H1 (cell line): ENCODE data around the gene C3orf52. TPM values are rescaled to one million over a fixed set of nuclear protein-coding genes. Genes with fewer than 3 reads are reported as not detected.

Experiments
- CTCF ChIA-PET: fragments of 300-600 bp; sonication (Branson Sonifier 250); formaldehyde crosslinking; loops from one replicate; lab custom pipeline; 2021; ENCODE audit not compliant: partially characterized antibody; lab: Charles Lee
- POLR2A ChIA-PET: fragments of 300-600 bp; sonication (Branson Sonifier 250); formaldehyde crosslinking; loops from one replicate; lab custom pipeline; 2021; ENCODE audit warnings: inconsistent platforms; ENCODE audit not compliant: partially characterized antibody; lab: Charles Lee
- DNase-seq, 2 experiments: peaks; one replicate each; pipeline versions ENCODE4 v3.0.0 to v3.0.0-alpha.2; 2010 to 2022; ENCODE audit warnings: low spot score in 2 of 2, low read depth in 1 of 2, mixed read lengths in 1 of 2
- FAIRE-seq: peaks from 2 replicates; lab custom pipeline; 2011; peaks lifted over from hg19 to GRCh38; lab: Jason Lieb, UNC
- H2AFZ ChIP-seq: 2 replicates; pipeline ENCODE4 v1.8.1; 2012; ENCODE audit warnings: low read length, inconsistent platforms
- H2AK5ac ChIP-seq: 2 replicates; pipeline ENCODE4 v1.6.1; 2013; ENCODE audit warnings: low read depth, low read length
- H2BK120ac ChIP-seq: replicated peaks from 2 replicates; pipeline ENCODE3; 2013; ENCODE audit warnings: low read depth, low read length, inconsistent platforms
- H2BK12ac ChIP-seq: 2 replicates; pipeline ENCODE4 v1.6.1; 2013; ENCODE audit warnings: low read depth, low read length
- H2BK15ac ChIP-seq: 2 replicates; pipeline ENCODE4 v1.6.1; 2013; ENCODE audit warnings: low read length
- H2BK20ac ChIP-seq: 2 replicates; pipeline ENCODE4 v1.6.1; 2013; ENCODE audit warnings: low read length
- H2BK5ac ChIP-seq: 2 replicates; pipeline ENCODE4 v1.6.1; 2013; ENCODE audit warnings: low read depth, low read length
- H3K14ac ChIP-seq: 2 replicates; pipeline ENCODE4 v1.6.1; 2013; ENCODE audit warnings: inconsistent platforms; ENCODE audit not compliant: insufficient read length
- H3K18ac ChIP-seq: 2 replicates; pipeline ENCODE4 v1.6.1; 2013; ENCODE audit warnings: low read length; ENCODE audit errors: extremely low read depth
- H3K23ac ChIP-seq: 2 replicates; pipeline ENCODE4 v1.6.1; 2013; ENCODE audit warnings: inconsistent platforms; ENCODE audit not compliant: insufficient read length
- H3K23me2 ChIP-seq: 2 replicates; pipeline ENCODE4 v1.6.1; 2013; ENCODE audit warnings: low read depth, low read length
- H3K27ac ChIP-seq: 2 replicates; pipeline ENCODE4 v1.6.1; 2011; ENCODE audit warnings: low read depth, low read length, inconsistent platforms
- H3K27me3 ChIP-seq, 4 experiments: replicated peaks in 1 of 4; 1 replicate in 1 of 4; 2 replicates in 3 of 4; pipeline versions ENCODE4 v1.6.1 to v1.8.1; 2011 to 2013; ENCODE audit warnings: low read length in 3 of 4, mild to moderate bottlenecking in 3 of 4, inconsistent platforms in 2 of 4, mixed read lengths in 2 of 4, moderate library complexity in 1 of 4; ENCODE audit not compliant: control insufficient read depth in 3 of 4, insufficient read depth in 3 of 4; ENCODE audit errors: extremely low read depth in 1 of 4
- H3K36me3 ChIP-seq, 4 experiments: 2 replicates each; pipeline versions ENCODE4 v1.6.1 to v1.8.1; 2011 to 2013; ENCODE audit warnings: mild to moderate bottlenecking in 4 of 4, low read length in 3 of 4, moderate library complexity in 2 of 4, control low read depth in 1 of 4, inconsistent platforms in 1 of 4; ENCODE audit not compliant: insufficient read depth in 4 of 4, control insufficient read depth in 2 of 4
- H3K4ac ChIP-seq: replicated peaks from 2 replicates; pipeline ENCODE3; 2013; ENCODE audit warnings: low read length, low read depth, mixed read lengths, inconsistent platforms; ENCODE audit not compliant: insufficient read length
- H3K4me1 ChIP-seq, 4 experiments: replicated peaks in 1 of 4; 1 replicate in 1 of 4; 2 replicates in 3 of 4; pipeline versions ENCODE4 v1.6.1 to v1.8.1; 2011 to 2013; ENCODE audit warnings: low read length in 3 of 4, inconsistent platforms in 2 of 4, mixed read lengths in 1 of 4; ENCODE audit not compliant: insufficient read depth in 4 of 4, control insufficient read depth in 3 of 4
- H3K4me2 ChIP-seq, 2 experiments: 2 replicates each; pipeline versions ENCODE4 v1.6.1 to v1.8.1; 2011 to 2013; ENCODE audit warnings: low read depth in 2 of 2, low read length in 2 of 2, control low read depth in 1 of 2, inconsistent platforms in 1 of 2, mild to moderate bottlenecking in 1 of 2; ENCODE audit not compliant: insufficient read depth in 1 of 2
- H3K4me3 ChIP-seq, 4 experiments: fragments of 200-600, 300-600 bp in 1 of 4; sonication (generic), shearing (Covaris generic), sonication (Bioruptor Twin) in 1 of 4; 2 replicates each; pipeline versions ENCODE4 v1.5.1 to v1.8.1; 2011 to 2016; ENCODE audit warnings: low read length in 4 of 4, low read depth in 3 of 4, control low read depth in 2 of 4, inconsistent platforms in 2 of 4, mild to moderate bottlenecking in 2 of 4, mixed read lengths in 1 of 4, moderate library complexity in 1 of 4; ENCODE audit not compliant: insufficient read depth in 2 of 4; ENCODE audit errors: extremely low read depth in 1 of 4
- H3K56ac ChIP-seq: replicated peaks from 2 replicates; pipeline ENCODE3; 2013; ENCODE audit warnings: low read depth, mild to moderate bottlenecking, mixed read lengths, low read length, inconsistent platforms; ENCODE audit not compliant: insufficient read length
- H3K79me1 ChIP-seq: 2 replicates; pipeline ENCODE4 v1.6.1; 2013; ENCODE audit warnings: low read depth, low read length, control low read depth
- H3K79me2 ChIP-seq, 2 experiments: 2 replicates each; pipeline versions ENCODE4 v1.6.1 to v1.8.1; 2012 to 2013; ENCODE audit warnings: low read length in 2 of 2, mild to moderate bottlenecking in 2 of 2, inconsistent platforms in 1 of 2; ENCODE audit not compliant: insufficient read depth in 2 of 2, control insufficient read depth in 1 of 2
- H3K9ac ChIP-seq, 4 experiments: replicated peaks in 1 of 4; 1 replicate in 1 of 4; 2 replicates in 3 of 4; pipeline versions ENCODE4 v1.6.1 to v1.8.1; 2011 to 2013; ENCODE audit warnings: low read depth in 3 of 4, low read length in 3 of 4, control low read depth in 2 of 4, mild to moderate bottlenecking in 2 of 4, moderate library complexity in 2 of 4, inconsistent platforms in 1 of 4; ENCODE audit errors: extremely low read depth in 1 of 4
- H3K9me3 ChIP-seq, 2 experiments: 2 replicates each; pipeline versions ENCODE4 v1.6.1 to v1.8.1; 2012 to 2013; ENCODE audit warnings: mild to moderate bottlenecking in 2 of 2, moderate library complexity in 2 of 2, control low read depth in 1 of 2, inconsistent platforms in 1 of 2, low read depth in 1 of 2, low read length in 1 of 2, mixed read lengths in 1 of 2; ENCODE audit not compliant: insufficient read depth in 2 of 2
- H4K20me1 ChIP-seq, 2 experiments: replicated peaks in 1 of 2; 2 replicates each; pipeline versions ENCODE3 to v1.8.1; 2011 to 2013; ENCODE audit warnings: inconsistent platforms in 2 of 2, low read length in 2 of 2, mild to moderate bottlenecking in 1 of 2; ENCODE audit not compliant: insufficient read depth in 2 of 2, control insufficient read depth in 1 of 2
- H4K5ac ChIP-seq: 2 replicates; pipeline ENCODE4 v1.6.1; 2013; ENCODE audit warnings: low read length, low read depth, mixed read lengths, inconsistent platforms; ENCODE audit not compliant: insufficient read length
- H4K8ac ChIP-seq: 2 replicates; pipeline ENCODE4 v1.8.0; 2013; ENCODE audit warnings: mild to moderate bottlenecking, moderate library complexity, low read length, inconsistent platforms; ENCODE audit not compliant: insufficient read depth; ENCODE audit errors: extremely low read depth
- H4K91ac ChIP-seq: replicated peaks from 2 replicates; pipeline ENCODE3; 2013; ENCODE audit warnings: low read length, mixed read lengths, inconsistent platforms; ENCODE audit not compliant: insufficient read length
- BCL11A ChIP-seq, 2 experiments: IDR thresholded peaks; one replicate each; pipeline ENCODE4 v1.6.1; 2011; ENCODE audit warnings: low read depth in 2 of 2, low read length in 2 of 2, mild to moderate bottlenecking in 2 of 2
- CEBPB ChIP-seq: IDR thresholded peaks from 2 replicates; pipeline ENCODE4 v1.6.1; 2012; ENCODE audit warnings: low read depth, low read length
- EGR1 ChIP-seq: IDR thresholded peaks from 2 replicates; pipeline ENCODE4 v1.6.1; 2011; ENCODE audit warnings: low read depth, low read length, borderline replicate concordance
- PHF8 ChIP-seq: fragments of 200-600 bp; sonication (generic); conservative IDR thresholded peaks from 2 replicates; pipeline ENCODE4 v1.7.1; 2012; ENCODE audit warnings: low read depth, mild to moderate bottlenecking, inconsistent platforms, low read length, moderate library complexity
- POLR2AphosphoS5 ChIP-seq: IDR thresholded peaks from 2 replicates; pipeline ENCODE4 v1.6.1; 2011; ENCODE audit warnings: low read depth, low read length
- RFX5 ChIP-seq: IDR thresholded peaks from 2 replicates; pipeline ENCODE4 v1.6.1; 2011; ENCODE audit warnings: low read depth, low read length, improper control_type of control experiment, borderline replicate concordance
- WGBS, 2 experiments: shearing (Covaris generic) in 1 of 2; methylation state at CpG; one replicate each; pipeline versions ENCODE4 v1.1.6 to v1.1.7; 2013 to 2015; ENCODE audit warnings: low lambda C conversion rate in 2 of 2, mixed read lengths in 2 of 2, inconsistent platforms in 1 of 2, low coverage in 1 of 2, missing lambda C conversion rate in 1 of 2; ENCODE audit not compliant: insufficient replicate concordance in 2 of 2, insufficient coverage in 1 of 2, insufficient read length in 1 of 2; ENCODE audit errors: extremely low coverage in 1 of 2, missing lambda C conversion rate in 1 of 2; 5-methylcytosine and 5-hydroxymethylcytosine counted together
- polyA plus RNA-seq, 7 experiments: library from polyadenylated mRNA; depleted of rRNA in 3 of 7; stranded (reverse) in 5 of 7; unstranded in 2 of 7; fragments of >200 nt in 5 of 7; fragments of 200-250 nt in 2 of 7; gene quantifications; 1 replicate in 5 of 7; 2 replicates in 1 of 7; 4 replicates in 1 of 7; pipeline versions ENCODE4 v1.2.1 to v1.2.3, GENCODE V29; 2011 to 2013; ENCODE audit warnings: missing spikeins in 2 of 7, mixed read lengths in 2 of 7
- total RNA-seq: library from RNA; stranded (reverse); fragmentation: NEBNext Ultra II Directional; extraction: Animal tissue kit (Norgen Biotek cat#: 25700); gene quantifications from 2 replicates; pipeline ENCODE4 v1.2.1, GENCODE V29; 2021
- TF ChIP-seq, protein P1 (sequence below), 3 experiments: IDR thresholded peaks; 1 replicate in 2 of 3; 2 replicates in 1 of 3; pipeline versions ENCODE4 v1.5.1 to v1.6.1; 2011; ENCODE audit warnings: low read length in 3 of 3, mild to moderate bottlenecking in 3 of 3, inconsistent platforms in 2 of 3, low read depth in 1 of 3, moderate library complexity in 1 of 3; ENCODE audit not compliant: insufficient read depth in 1 of 3; ENCODE audit errors: control extremely low read depth in 1 of 3
- TF ChIP-seq, protein P2 (sequence below): IDR thresholded peaks from 2 replicates; pipeline ENCODE4 v1.6.1; 2011; ENCODE audit warnings: low read depth, mild to moderate bottlenecking, low read length; ENCODE audit not compliant: insufficient read depth

The C3orf52 gene
- total and polyA plus RNA-seq, 2 of the 8 experiments (the other 6 are each of a cell fraction or from before 2014, with no cell fraction given), result 9.7 to 13.1 TPM

DNA sequence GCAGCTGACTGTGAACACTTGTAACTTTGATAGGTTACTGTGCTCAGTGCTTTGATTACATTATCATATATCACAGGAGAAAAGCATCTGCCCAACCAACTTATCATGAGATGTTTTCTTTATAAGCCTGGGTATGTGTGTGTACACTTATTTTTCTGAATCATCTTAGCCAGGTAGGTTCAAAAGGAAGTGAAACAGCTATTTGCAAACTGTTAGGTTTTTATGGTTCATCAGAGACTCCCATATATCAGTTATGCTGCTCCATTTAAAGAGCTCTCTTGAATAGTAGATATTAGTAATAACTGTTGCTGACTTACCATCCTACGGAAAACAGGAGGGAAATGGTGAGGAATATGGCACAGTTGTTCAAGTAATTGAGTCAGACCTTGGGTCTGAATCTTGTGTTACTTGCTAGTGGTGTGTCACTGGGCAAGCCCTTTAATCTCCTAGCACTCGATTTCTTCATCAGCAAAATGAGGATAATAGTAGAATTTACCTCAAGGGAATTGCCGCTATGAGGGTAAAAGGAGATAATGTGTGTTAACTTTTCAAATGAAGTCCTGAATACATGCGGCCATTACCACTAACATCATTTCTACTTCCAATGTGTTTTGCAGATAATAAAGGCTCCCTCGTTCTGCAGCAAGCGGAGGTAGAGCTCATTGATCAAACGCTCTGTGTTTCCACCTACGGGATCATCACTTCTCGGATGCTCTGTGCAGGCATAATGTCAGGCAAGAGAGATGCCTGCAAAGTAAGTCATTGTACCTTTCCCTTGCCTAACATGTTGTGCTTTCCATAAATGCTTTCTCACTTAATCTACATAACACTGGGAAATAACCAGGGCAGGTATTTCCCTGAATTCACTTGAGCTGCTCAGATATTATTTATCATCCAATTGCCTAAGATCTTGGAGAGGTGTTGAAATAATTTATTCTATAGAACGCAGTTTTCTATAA, 7.8 kb upstream of the C3orf52 start:
- WGBS, 2 experiments, result 85% methylated on average over 10 of the region's 10 CpGs; no CpG with 5 or more reads in 1 of the 2 experiments
- FAIRE-seq (no peak), DNase-seq (no peak)
- no peak overlapping the region for H3K9ac ChIP-seq
- H3K27ac ChIP-seq, result no peak overlapping the region
- no peaks in the 10 kb centered on the region for H3K79me1 ChIP-seq
- POLR2A ChIA-PET, result interaction anchor here (1.4 kb wide), 1 partner anchor 15 kb away, joined by 3 read pairs; no protein-coding TSS in a partner anchor
- no peaks in the 10 kb centered on the region for H3K79me2 ChIP-seq
- H3K4ac ChIP-seq, result no peak overlapping the region
- H3K56ac ChIP-seq, result no peak overlapping the region
- no peak overlapping the region for H3K14ac ChIP-seq
- no peak overlapping the region for H3K4me3 ChIP-seq
- no peak overlapping the region for H2AK5ac ChIP-seq
- H3K9me3 ChIP-seq, result no peaks in the 10 kb centered on the region
- no peaks in the 10 kb centered on the region for H3K23me2 ChIP-seq
- peaks cover 0 to 2% (median 0%) of the 10 kb centered on the region in 4 experiments; a peak in 1 of 7 replicates for H3K4me1 ChIP-seq
- CTCF ChIA-PET, result interaction anchor here (1.3 to 1.4 kb wide), 2 partner anchors 31 to 65 kb away, joined by 4 read pairs; no protein-coding TSS in a partner anchor
- H3K27me3 ChIP-seq, result no peaks in the 10 kb centered on the region
- no peak overlapping the region for H2BK20ac ChIP-seq
- no peak overlapping the region for H3K23ac ChIP-seq
- no peak overlapping the region for H4K8ac ChIP-seq
- H2AFZ ChIP-seq, result 0 out of 2 replicates have a peak overlapping the region, but pooled peaks have one; percentile 39
- no peak overlapping the region for H3K4me2 ChIP-seq
- H4K5ac ChIP-seq, result no peak overlapping the region
- H3K18ac ChIP-seq, result no peak overlapping the region
- no peak overlapping the region for H2BK120ac ChIP-seq
- H2BK5ac ChIP-seq, result no peak overlapping the region
- H2BK12ac ChIP-seq, result no peak overlapping the region
- no peaks in the 10 kb centered on the region for H3K36me3 ChIP-seq
- no peak overlapping the region for H2BK15ac ChIP-seq
- no peaks in the 10 kb centered on the region for H4K20me1 ChIP-seq
- no peak overlapping the region for H4K91ac ChIP-seq
- TF ChIP-seq CEBPB (no peak), POLR2AphosphoS5 (no peak), RFX5 (no peak), PHF8 (no peak), EGR1 (no peak), BCL11A (IDR thresholded peaks at IDR 0.05; ENCODE audit: low read depth in 2 of 2, low read length in 2 of 2) (no peak)
- TF ChIP-seq, protein P1, sequence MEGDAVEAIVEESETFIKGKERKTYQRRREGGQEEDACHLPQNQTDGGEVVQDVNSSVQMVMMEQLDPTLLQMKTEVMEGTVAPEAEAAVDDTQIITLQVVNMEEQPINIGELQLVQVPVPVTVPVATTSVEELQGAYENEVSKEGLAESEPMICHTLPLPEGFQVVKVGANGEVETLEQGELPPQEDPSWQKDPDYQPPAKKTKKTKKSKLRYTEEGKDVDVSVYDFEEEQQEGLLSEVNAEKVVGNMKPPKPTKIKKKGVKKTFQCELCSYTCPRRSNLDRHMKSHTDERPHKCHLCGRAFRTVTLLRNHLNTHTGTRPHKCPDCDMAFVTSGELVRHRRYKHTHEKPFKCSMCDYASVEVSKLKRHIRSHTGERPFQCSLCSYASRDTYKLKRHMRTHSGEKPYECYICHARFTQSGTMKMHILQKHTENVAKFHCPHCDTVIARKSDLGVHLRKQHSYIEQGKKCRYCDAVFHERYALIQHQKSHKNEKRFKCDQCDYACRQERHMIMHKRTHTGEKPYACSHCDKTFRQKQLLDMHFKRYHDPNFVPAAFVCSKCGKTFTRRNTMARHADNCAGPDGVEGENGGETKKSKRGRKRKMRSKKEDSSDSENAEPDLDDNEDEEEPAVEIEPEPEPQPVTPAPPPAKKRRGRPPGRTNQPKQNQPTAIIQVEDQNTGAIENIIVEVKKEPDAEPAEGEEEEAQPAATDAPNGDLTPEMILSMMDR (IDR thresholded peaks at IDR 0.05; ENCODE audit: control extremely low read depth in 1 of 3, insufficient read depth in 1 of 3, low read depth in 1 of 3, low read length in 3 of 3), result no peak
- TF ChIP-seq, protein P2, sequence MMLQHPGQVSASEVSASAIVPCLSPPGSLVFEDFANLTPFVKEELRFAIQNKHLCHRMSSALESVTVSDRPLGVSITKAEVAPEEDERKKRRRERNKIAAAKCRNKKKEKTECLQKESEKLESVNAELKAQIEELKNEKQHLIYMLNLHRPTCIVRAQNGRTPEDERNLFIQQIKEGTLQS, result no peak
